Measurements from ENCODE around the gene EML6. TPM values are rescaled to one million over a fixed set of nuclear protein-coding genes. Genes with fewer than 3 reads are reported as not detected.

The EML6 gene
- total RNA-seq, 4 donors from 2014 or later: 0.62 to 1.5 (median 1.1) TPM

DNA sequence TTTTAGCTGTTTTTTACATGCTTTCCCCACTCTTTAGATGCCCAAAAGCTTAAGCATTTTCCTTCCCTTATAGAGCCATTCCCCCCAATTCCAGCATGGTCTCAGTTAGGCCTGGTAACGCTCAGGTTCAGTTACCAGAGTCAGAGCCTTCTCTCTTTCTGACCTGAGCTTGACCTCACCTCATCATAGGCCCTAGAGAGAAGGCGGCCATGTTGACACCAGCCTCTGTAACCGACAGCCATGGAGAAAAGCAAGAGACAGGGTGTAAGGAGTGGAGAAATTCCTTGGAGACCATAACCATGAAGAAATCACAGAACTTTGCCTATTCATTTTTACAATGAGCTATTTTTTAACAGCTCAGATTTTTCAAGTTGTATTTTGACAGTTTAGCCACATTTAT, 227.3 kb downstream of the EML6 start:
- Histone ChIP-seq H3K27me3 (no peaks in the 10 kb centered on the region), H3K36me3 (no peaks in the 10 kb centered on the region), H3K9me3 (no peaks in the 10 kb centered on the region), H3K4me1 (peaks cover 0 to 9% (median 3%) of the 10 kb centered on the region in 3 donors), H3K4me3 (no peak overlapping the region), H3K27ac (no peak overlapping the region)
- WGBS, 2 donors (ENCODE audit: low coverage in 1 of 2): 80% methylated on average over 1 of the region's 3 CpGs; no CpG with 5 or more reads in 1 of the 2 donors
- ATAC-seq: no peak
- TF ChIP-seq POLR2AphosphoS5 (IDR thresholded peaks at IDR 0.05) (no peak), EP300 (IDR thresholded peaks at IDR 0.05) (no peak), POLR2A (IDR thresholded peaks at IDR 0.05) (no peak)
- TF ChIP-seq, protein P1, sequence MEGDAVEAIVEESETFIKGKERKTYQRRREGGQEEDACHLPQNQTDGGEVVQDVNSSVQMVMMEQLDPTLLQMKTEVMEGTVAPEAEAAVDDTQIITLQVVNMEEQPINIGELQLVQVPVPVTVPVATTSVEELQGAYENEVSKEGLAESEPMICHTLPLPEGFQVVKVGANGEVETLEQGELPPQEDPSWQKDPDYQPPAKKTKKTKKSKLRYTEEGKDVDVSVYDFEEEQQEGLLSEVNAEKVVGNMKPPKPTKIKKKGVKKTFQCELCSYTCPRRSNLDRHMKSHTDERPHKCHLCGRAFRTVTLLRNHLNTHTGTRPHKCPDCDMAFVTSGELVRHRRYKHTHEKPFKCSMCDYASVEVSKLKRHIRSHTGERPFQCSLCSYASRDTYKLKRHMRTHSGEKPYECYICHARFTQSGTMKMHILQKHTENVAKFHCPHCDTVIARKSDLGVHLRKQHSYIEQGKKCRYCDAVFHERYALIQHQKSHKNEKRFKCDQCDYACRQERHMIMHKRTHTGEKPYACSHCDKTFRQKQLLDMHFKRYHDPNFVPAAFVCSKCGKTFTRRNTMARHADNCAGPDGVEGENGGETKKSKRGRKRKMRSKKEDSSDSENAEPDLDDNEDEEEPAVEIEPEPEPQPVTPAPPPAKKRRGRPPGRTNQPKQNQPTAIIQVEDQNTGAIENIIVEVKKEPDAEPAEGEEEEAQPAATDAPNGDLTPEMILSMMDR (IDR thresholded peaks at IDR 0.05): no peak

DNA sequence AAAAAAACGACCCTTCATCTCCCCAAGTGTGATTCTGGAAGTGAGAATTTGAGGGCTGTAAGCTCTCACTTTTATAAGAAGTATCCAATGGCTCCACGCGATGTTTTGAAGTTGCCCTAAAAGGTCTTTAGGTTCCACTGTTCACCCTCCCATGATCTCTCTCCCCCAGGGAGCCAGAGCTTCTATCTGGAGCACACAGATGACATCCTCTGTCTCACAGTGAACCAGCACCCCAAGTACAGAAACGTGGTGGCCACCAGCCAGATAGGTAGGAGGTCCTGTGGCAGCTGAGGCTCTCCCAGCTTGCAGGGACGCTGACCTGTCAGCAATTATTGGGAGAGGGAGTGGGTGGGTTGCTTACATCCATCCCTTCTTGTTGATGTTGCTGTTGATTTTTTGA, 229.0 kb downstream of the EML6 start:
- TF ChIP-seq POLR2A (IDR thresholded peaks at IDR 0.05) (no peak), EP300 (IDR thresholded peaks at IDR 0.05) (no peak), POLR2AphosphoS5 (IDR thresholded peaks at IDR 0.05) (no peak)
- TF ChIP-seq, protein P1 (IDR thresholded peaks at IDR 0.05): no peak
- no peak for ATAC-seq
- 83% methylated on average over 3 of the region's 5 CpGs; no CpG with 5 or more reads in 1 of the 2 donors for WGBS, 2 donors (ENCODE audit: low coverage in 1 of 2)

DNA sequence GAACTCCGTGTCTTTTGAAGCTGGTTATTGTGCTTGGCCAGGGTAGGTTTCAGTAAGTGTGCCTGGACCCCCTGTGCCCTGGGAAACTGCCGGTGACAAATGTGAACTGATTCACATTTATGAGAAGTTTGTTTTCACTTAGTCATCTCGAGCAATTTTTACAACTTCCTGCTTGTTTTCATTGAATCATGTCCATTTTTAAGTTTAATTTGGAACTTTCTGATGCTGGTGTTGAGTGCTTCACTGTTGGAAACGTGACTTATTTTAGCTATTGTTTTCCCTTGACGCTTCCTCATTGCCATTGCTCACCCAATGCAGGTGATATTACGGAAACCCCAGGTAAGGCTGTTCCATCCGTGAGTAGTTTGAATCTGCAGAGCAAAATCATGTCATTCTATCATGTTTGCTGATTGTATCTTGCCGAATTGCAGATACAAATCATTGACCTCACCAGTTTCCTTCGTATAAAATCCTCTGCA, 229.6 kb downstream of the EML6 start:
- Histone ChIP-seq H3K27me3 (no peaks in the 10 kb centered on the region), H3K36me3 (no peaks in the 10 kb centered on the region), H3K4me1 (peaks cover 0 to 7% (median 0%) of the 10 kb centered on the region in 3 donors), H3K9me3 (no peaks in the 10 kb centered on the region), H3K27ac (no peak overlapping the region), H3K4me3 (no peak overlapping the region)
- ATAC-seq: no peak
- TF ChIP-seq, protein P1 (IDR thresholded peaks at IDR 0.05): no peak
- TF ChIP-seq EP300 (IDR thresholded peaks at IDR 0.05): no peak
- no peak for TF ChIP-seq POLR2A (IDR thresholded peaks at IDR 0.05)
- TF ChIP-seq POLR2AphosphoS5 (IDR thresholded peaks at IDR 0.05): no peak
- 71 to 84% methylated on average over 7 to 9 of the region's 9 CpGs for WGBS, 2 donors (ENCODE audit: low coverage in 1 of 2)

More for the DNA sequence above, 229.0 kb downstream of the EML6 start:
- no peak overlapping the region for H3K27ac ChIP-seq
- no peaks in the 10 kb centered on the region for H3K9me3 ChIP-seq
- no peaks in the 10 kb centered on the region for H3K36me3 ChIP-seq
- H3K4me3 ChIP-seq: no peak overlapping the region
- H3K4me1 ChIP-seq: peaks cover 0 to 7% (median 0%) of the 10 kb centered on the region in 3 donors
- H3K27me3 ChIP-seq: no peaks in the 10 kb centered on the region

DNA sequence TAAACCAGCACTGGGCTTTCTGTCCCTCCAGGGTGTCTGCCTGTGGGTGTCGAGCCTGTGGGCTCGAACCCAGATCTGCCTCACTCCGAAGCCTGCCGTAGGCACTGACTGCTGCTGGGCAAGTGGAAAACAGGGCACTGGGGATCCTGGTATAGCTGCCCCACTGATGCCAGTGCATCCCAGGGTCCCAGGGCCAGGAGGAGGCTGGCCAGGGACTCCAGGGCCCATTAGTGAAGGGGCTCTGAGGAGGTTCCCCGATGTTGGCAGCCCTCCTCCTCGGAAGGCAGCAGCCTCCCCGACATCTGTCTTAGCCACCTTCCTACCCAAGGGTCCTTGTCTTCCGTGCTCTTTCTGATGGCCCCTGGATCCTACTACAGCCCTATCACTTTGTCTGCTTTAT, 230.7 kb downstream of the EML6 start:
- no peak overlapping the region for H3K4me3 ChIP-seq
- H3K27ac ChIP-seq: no peak overlapping the region
- WGBS, 2 donors (ENCODE audit: low coverage in 1 of 2): 96 to 100% methylated on average over 1 to 4 of the region's 8 CpGs
- no peaks in the 10 kb centered on the region for H3K9me3 ChIP-seq
- no peak for ATAC-seq
- peaks cover 0 to 7% (median 0%) of the 10 kb centered on the region in 3 donors for H3K4me1 ChIP-seq
- no peaks in the 10 kb centered on the region for H3K27me3 ChIP-seq
- no peaks in the 10 kb centered on the region for H3K36me3 ChIP-seq
- TF ChIP-seq, protein P1 (IDR thresholded peaks at IDR 0.05): no peak
- TF ChIP-seq POLR2AphosphoS5 (IDR thresholded peaks at IDR 0.05): no peak
- TF ChIP-seq EP300 (IDR thresholded peaks at IDR 0.05): no peak
- TF ChIP-seq POLR2A (IDR thresholded peaks at IDR 0.05): no peak

DNA sequence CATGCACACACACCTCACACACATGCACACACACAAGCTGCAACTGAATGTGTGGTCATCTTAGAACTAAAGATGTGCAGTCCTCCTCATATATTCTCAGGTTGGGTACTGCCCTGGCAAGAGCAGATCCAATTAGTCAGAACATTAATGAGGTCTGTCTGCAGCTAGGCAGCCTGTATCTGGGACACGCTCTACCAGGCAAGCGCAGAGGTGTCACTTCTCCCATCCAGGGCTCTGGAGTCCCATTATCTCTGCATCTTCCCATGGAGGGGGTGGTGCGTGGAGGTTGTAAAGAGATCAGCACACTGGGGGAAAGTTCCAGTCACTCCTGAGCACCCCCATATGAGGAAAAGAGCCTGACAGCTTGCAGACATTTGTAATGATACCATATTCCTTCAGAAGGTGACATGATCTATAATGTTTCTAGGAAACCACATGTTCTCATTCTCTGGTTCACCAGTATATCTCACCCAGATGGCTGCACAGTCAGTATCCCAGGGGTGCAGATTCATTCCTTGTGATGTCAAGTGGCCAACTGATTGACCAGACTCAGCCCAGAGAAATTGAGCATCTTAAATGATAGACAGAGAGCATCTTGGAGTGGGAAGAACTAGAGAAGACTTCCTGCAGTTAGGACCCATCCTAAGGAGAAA, 231.4 kb downstream of the EML6 start:
- WGBS, 2 donors (ENCODE audit: low coverage in 1 of 2): 90% methylated on average over 3 of the region's 3 CpGs; no CpG with 5 or more reads in 1 of the 2 donors
- no peak overlapping the region for H3K27ac ChIP-seq
- TF ChIP-seq EP300 (IDR thresholded peaks at IDR 0.05) (no peak), POLR2AphosphoS5 (IDR thresholded peaks at IDR 0.05) (no peak), POLR2A (IDR thresholded peaks at IDR 0.05) (no peak)
- TF ChIP-seq, protein P1 (IDR thresholded peaks at IDR 0.05): no peak
- no peaks in the 10 kb centered on the region for H3K27me3 ChIP-seq
- no peaks in the 10 kb centered on the region for H3K36me3 ChIP-seq
- no peak overlapping the region for H3K4me3 ChIP-seq
- H3K4me1 ChIP-seq: peaks cover 0 to 7% (median 0%) of the 10 kb centered on the region in 3 donors
- ATAC-seq: no peak
- H3K9me3 ChIP-seq: no peaks in the 10 kb centered on the region

All from gastroesophageal sphincter (tissue), 4 donors.